PFSK-1 (cell line): ENCODE data around the gene YAE1.

Source experiments
- FOXP2 ChIP-seq: optimal IDR thresholded peaks from 2 replicates; pipeline ENCODE3; 2011; ENCODE audit warnings: borderline replicate concordance, control low read depth, inconsistent platforms; ENCODE audit not compliant: insufficient read depth; ENCODE audit errors: extremely low read length, extremely low read depth
- POLR2AphosphoS5 ChIP-seq: IDR thresholded peaks from 2 replicates; pipeline ENCODE4 v1.6.1; 2012; ENCODE audit warnings: low read depth, mild to moderate bottlenecking, control low read depth, low read length, moderate library complexity
- SIN3A ChIP-seq: IDR thresholded peaks from 2 replicates; pipeline ENCODE4 v1.6.1; 2012; ENCODE audit warnings: mild to moderate bottlenecking, low read length, moderate library complexity, borderline replicate concordance; ENCODE audit not compliant: insufficient read depth
- TAF1 ChIP-seq: IDR thresholded peaks from 2 replicates; pipeline ENCODE4 v1.6.1; 2012; ENCODE audit warnings: low read length, control low read depth, borderline replicate concordance; ENCODE audit not compliant: insufficient read depth
- TF ChIP-seq, protein P1 (sequence below), 2 experiments: IDR thresholded peaks; 2 replicates each; pipeline versions ENCODE4 v1.6.1 to v1.8.0; 2011 to 2012; ENCODE audit warnings: low read depth in 2 of 2, low read length in 2 of 2, control low read depth in 1 of 2, inconsistent platforms in 1 of 2, mild to moderate bottlenecking in 1 of 2, moderate library complexity in 1 of 2; ENCODE audit not compliant: insufficient read depth in 1 of 2

YAE1 gene

GRCh38 chr7:39527296-39527695 is 38.9 kb upstream of the YAE1 start:
- TF ChIP-seq TAF1 = no peak
- peak; percentile 62; the same call in 1 of the 2 replicates for TF ChIP-seq POLR2AphosphoS5
- TF ChIP-seq, protein P1, sequence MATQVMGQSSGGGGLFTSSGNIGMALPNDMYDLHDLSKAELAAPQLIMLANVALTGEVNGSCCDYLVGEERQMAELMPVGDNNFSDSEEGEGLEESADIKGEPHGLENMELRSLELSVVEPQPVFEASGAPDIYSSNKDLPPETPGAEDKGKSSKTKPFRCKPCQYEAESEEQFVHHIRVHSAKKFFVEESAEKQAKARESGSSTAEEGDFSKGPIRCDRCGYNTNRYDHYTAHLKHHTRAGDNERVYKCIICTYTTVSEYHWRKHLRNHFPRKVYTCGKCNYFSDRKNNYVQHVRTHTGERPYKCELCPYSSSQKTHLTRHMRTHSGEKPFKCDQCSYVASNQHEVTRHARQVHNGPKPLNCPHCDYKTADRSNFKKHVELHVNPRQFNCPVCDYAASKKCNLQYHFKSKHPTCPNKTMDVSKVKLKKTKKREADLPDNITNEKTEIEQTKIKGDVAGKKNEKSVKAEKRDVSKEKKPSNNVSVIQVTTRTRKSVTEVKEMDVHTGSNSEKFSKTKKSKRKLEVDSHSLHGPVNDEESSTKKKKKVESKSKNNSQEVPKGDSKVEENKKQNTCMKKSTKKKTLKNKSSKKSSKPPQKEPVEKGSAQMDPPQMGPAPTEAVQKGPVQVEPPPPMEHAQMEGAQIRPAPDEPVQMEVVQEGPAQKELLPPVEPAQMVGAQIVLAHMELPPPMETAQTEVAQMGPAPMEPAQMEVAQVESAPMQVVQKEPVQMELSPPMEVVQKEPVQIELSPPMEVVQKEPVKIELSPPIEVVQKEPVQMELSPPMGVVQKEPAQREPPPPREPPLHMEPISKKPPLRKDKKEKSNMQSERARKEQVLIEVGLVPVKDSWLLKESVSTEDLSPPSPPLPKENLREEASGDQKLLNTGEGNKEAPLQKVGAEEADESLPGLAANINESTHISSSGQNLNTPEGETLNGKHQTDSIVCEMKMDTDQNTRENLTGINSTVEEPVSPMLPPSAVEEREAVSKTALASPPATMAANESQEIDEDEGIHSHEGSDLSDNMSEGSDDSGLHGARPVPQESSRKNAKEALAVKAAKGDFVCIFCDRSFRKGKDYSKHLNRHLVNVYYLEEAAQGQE (IDR thresholded peaks at IDR 0.05; ENCODE audit: insufficient read depth in 1 of 2, low read depth in 2 of 2, low read length in 2 of 2) = no peak
- TF ChIP-seq FOXP2 = no peak

- TF ChIP-seq TAF1 (0 out of 2 replicates have a peak, but pooled peaks have one; percentile 2), POLR2AphosphoS5 (no peak), SIN3A (no peak)
- TF ChIP-seq, protein P1 (IDR thresholded peaks at IDR 0.05; ENCODE audit: insufficient read depth in 1 of 2, low read depth in 2 of 2, low read length in 2 of 2) = no peak
These were observed 38.3 kb upstream of the YAE1 start for GRCh38 chr7:39527951-39528350.

- TF ChIP-seq FOXP2 (no peak), POLR2AphosphoS5 (no peak), TAF1 (no peak), SIN3A (no peak)
- TF ChIP-seq, protein P1 (IDR thresholded peaks at IDR 0.05; ENCODE audit: insufficient read depth in 1 of 2, low read depth in 2 of 2, low read length in 2 of 2) = no peak
These were observed 37.4 kb upstream of the YAE1 start for GRCh38 chr7:39528849-39529248.

DNA sequence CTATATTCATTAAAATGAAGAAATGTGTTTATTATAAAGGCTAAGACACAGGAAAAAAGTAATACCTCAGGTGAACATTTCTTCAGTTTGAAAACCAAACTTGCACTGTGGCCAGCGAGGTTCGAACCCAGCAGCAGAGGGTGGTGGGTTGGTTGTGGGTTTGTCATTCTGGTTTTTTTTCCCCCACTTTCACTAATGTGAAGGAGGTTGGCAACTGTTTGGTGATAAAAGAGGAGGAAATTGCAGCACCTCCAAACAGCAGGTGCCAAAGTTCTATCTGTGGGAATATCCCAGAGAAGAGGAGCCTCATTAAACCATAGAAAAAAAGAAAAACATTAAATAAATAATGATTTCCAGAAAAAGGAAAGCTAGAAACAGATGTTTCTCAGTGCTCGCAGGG is 36.6 kb upstream of the YAE1 start:
- TF ChIP-seq TAF1 (no peak), SIN3A (no peak), FOXP2 (no peak), POLR2AphosphoS5 (no peak)
- TF ChIP-seq, protein P1 (IDR thresholded peaks at IDR 0.05; ENCODE audit: insufficient read depth in 1 of 2, low read depth in 2 of 2, low read length in 2 of 2) = no peak

GRCh38 chr7:39530971-39531370 is 35.2 kb upstream of the YAE1 start:
- TF ChIP-seq FOXP2 (no peak), TAF1 (no peak), SIN3A (no peak), POLR2AphosphoS5 (no peak)
- TF ChIP-seq, protein P1 (IDR thresholded peaks at IDR 0.05; ENCODE audit: insufficient read depth in 1 of 2, low read depth in 2 of 2, low read length in 2 of 2) = no peak
